GM10847 (cell line): Measurements from ENCODE around the gene MAPK1.

Experiments
- POLR2A ChIP-seq: IDR thresholded peaks from 2 replicates; pipeline ENCODE4 v1.6.1; 2011; ENCODE audit not compliant: insufficient read length; ENCODE audit errors: extremely low read depth

MAPK1 gene

GRCh38 chr22:21867528-21868266, at the start of gene MAPK1:
Gene MAPK1 (minus strand): TSS chr22:21867645. CDS start chr22:21867440, 205 bp downstream.
- TF ChIP-seq POLR2A, result peak; percentile 81

GRCh38 chr22:21916309-21916918, 49.0 kb upstream of the MAPK1 start:
- TF ChIP-seq POLR2A, result no peak

- no peak for TF ChIP-seq POLR2A
Measured at GRCh38 chr22:21915624-21916308, 48.3 kb upstream of the MAPK1 start.

- TF ChIP-seq POLR2A, result no peak
Measured at GRCh38 chr22:21909871-21910270, 42.4 kb upstream of the MAPK1 start.

DNA sequence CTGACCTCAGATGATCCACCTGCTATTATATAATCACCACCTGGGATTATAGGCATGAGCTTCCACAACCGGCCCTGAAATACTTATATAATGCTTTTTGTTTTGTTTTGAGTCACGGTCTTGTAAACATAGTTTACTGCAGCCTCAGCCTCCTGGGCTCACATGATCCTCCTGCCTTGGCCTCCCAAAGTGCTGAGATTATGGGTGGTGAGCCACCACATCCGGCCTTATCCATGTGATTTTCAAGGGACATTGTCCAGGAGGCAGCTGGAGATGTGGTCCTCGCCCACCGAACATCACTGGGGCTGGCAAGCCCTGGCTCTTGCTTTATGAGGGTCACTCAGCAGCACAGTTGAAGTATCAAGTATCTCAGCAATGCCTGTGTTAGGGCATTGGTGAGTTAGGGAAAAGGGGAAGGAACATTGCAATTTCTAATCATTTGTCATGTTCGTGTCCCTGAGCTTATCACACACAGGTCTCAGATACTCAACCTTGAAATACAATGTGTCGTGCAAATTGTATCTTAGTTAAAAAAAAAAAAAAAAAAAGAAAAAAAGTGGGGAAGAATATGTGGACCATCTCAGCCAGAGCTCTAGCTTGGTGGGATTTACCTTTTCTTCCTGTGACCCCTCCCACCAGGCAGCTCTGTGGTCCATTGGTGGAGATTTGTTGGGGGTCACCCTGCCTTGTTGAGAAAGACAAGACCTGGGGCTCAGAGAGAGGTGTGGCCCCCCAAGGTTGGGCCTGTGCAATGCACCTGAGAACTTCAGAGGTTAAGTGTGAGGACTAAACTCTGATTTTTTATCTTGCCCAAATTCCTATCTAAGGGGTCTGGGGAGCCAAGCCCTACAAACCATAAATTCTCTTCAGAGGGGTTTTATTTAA, 40.4 kb upstream of the MAPK1 start:
- TF ChIP-seq POLR2A, result no peak

- no peak for TF ChIP-seq POLR2A
Measured at GRCh38 chr22:21904250-21904789, 36.9 kb upstream of the MAPK1 start.

GRCh38 chr22:21903283-21903682, 35.8 kb upstream of the MAPK1 start:
- TF ChIP-seq POLR2A, result no peak

GRCh38 chr22:21902296-21903087, 35.0 kb upstream of the MAPK1 start:
- no peak for TF ChIP-seq POLR2A

DNA sequence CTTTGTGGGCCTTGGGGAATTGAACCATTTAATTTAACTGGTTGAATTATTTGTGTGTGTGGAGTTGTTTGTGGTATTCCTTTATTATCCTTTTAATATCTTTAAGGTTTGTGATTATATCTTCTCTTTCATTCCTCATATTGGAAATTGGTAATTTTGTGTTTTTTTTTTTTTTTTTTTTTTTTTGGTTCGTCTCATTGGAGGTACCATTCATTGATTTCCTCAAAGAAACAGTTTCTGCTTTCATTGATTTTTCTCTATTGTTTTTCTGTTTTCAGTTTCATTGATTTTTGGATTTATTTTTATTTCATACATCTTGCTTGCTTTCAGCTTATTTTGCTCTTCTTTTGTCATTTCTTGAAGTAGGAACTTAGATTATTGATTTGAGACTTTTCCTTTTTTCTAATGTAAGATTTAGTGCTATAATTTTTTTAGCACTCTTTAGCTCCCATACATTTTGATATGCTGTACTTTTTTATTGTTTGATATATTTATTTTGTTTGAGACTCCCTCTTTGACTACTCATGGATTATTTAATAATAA, 31.0 kb upstream of the MAPK1 start:
- no peak for TF ChIP-seq POLR2A

DNA sequence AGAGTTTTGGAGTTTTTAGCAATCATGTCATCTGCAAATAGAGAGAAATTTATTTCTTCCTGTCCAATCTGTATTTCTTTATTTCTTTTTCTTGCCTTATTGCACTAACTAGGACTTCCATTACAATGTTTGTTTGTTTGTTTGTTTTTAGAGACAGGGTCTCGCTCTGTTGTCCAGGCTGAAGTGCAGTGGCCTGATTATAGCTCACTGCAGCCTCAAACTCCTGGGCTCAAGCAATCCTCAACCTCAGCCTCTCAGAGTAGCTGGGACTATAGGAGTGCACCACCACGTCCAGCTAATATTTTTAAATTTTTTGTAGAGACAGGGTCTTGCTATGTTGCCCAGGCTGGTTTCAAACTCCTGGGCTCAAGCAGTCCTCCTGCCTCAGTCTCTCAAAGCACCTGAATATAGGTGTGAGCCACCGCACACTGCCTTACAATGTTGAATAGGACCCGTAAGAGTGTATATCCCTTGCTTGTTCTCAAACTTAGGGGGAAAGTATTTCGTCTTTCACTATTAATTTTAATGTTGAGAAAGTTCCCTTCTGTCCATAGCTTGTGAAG, 29.6 kb upstream of the MAPK1 start:
- TF ChIP-seq POLR2A, result no peak

- no peak for TF ChIP-seq POLR2A
Measured at GRCh38 chr22:21894799-21895198, 27.4 kb upstream of the MAPK1 start.

- TF ChIP-seq POLR2A, result no peak
Measured at GRCh38 chr22:21889251-21889990, 22.0 kb upstream of the MAPK1 start.

DNA sequence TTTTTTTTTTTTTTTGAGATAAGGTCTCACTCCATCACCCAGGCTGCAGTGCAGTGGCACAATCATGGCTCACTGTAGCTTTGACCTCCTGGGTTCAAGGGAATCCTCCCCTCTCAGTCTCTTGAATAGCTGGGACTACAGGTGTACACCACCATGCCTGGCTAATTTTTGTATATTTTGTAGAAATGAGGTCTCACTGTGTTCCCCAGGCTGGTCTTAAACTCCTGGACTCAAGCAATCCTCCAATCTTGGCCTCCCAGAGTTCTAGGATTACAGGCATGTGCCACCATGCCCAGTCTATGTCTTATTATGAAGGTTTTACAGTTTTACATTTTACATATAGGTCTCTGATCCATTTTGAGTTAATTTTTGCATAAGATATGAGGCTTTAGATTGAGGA, 20.4 kb upstream of the MAPK1 start:
- TF ChIP-seq POLR2A, result no peak
